ENCODE data around the gene ASF1B.

- no peak for TF ChIP-seq CTCF (IDR thresholded peaks at IDR 0.05)
- no peak for TF ChIP-seq EZH2 (IDR thresholded peaks at IDR 0.05; ENCODE audit: borderline replicate concordance, insufficient read depth, low read depth, low read length, poor library complexity, severe bottlenecking)
Observed at GRCh38 chr19:14150041-14150769, 13.8 kb upstream of the ASF1B start.
